ENCODE measurements around the gene LUC7L3.

LUC7L3 gene

DNA sequence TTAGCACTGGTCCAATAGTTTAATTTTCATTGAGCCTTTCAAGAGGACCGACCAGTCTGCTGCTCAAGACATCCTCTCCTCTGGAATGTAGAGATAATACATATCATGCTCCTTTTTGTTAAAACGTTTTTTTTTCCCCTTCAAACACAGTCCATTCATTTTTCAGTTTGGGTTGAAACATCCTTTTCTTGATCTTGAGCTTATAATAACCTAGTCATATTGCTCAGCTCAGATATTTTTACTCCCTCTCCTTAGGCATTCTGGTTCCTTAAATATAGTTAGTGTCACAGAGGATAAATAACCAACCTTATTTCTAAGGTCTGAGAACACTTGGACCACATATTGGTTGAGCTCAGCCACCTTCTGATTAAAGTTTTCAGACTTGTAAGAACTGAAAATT lies 35.1 kb downstream of the LUC7L3 start:
- TF ChIP-seq GABPA (IDR thresholded peaks at IDR 0.05; ENCODE audit: low read depth) = no peak
- no peak for TF ChIP-seq CTCF (IDR thresholded peaks at IDR 0.05; ENCODE audit: insufficient read depth, low read length)
- TF ChIP-seq POLR2AphosphoS5 (IDR thresholded peaks at IDR 0.05; ENCODE audit: low read depth) = no peak
- TF ChIP-seq SPI1 (IDR thresholded peaks at IDR 0.05; ENCODE audit: borderline replicate concordance, low read depth) = no peak
- TF ChIP-seq REST (IDR thresholded peaks at IDR 0.05; ENCODE audit: insufficient replicate concordance, low read depth) = no peak
- Histone ChIP-seq H3K4me3 (replicated peaks; ENCODE audit: insufficient read depth, low read length) (no peak overlapping the region), H3K27ac (replicated peaks) (no peak overlapping the region), H3K27me3 (ENCODE audit: insufficient read depth, poor library complexity, severe bottlenecking) (no peaks in the 10 kb centered on the region)
- DNase-seq (ENCODE audit: low read depth in 1 of 2, low spot score in 1 of 2) = no peak

GRCh38 chr17:50758524-50758923 lies 39.1 kb downstream of the LUC7L3 start:
- H3K4me3 ChIP-seq (replicated peaks; ENCODE audit: insufficient read depth, low read length) = no peak overlapping the region
- no peaks in the 10 kb centered on the region for H3K27me3 ChIP-seq (ENCODE audit: insufficient read depth, poor library complexity, severe bottlenecking)
- DNase-seq (ENCODE audit: low read depth in 1 of 2, low spot score in 1 of 2) = no peak
- TF ChIP-seq GABPA (IDR thresholded peaks at IDR 0.05; ENCODE audit: low read depth) (no peak), REST (IDR thresholded peaks at IDR 0.05; ENCODE audit: insufficient replicate concordance, low read depth) (no peak), SPI1 (IDR thresholded peaks at IDR 0.05; ENCODE audit: borderline replicate concordance, low read depth) (no peak), CTCF (IDR thresholded peaks at IDR 0.05; ENCODE audit: insufficient read depth, low read length) (no peak)
- no peak overlapping the region for H3K27ac ChIP-seq (replicated peaks)

GRCh38 chr17:50758989-50759544 lies 39.7 kb downstream of the LUC7L3 start:
- no peak for DNase-seq (ENCODE audit: low read depth in 1 of 2, low spot score in 1 of 2)
- Histone ChIP-seq H3K27me3 (ENCODE audit: insufficient read depth, poor library complexity, severe bottlenecking) (no peaks in the 10 kb centered on the region), H3K27ac (replicated peaks) (no peak overlapping the region), H3K4me3 (replicated peaks; ENCODE audit: insufficient read depth, low read length) (no peak overlapping the region)
- TF ChIP-seq SPI1 (IDR thresholded peaks at IDR 0.05; ENCODE audit: borderline replicate concordance, low read depth) = no peak
- no peak for TF ChIP-seq POLR2AphosphoS5 (IDR thresholded peaks at IDR 0.05; ENCODE audit: low read depth)
- TF ChIP-seq CTCF (IDR thresholded peaks at IDR 0.05; ENCODE audit: insufficient read depth, low read length) = no peak

- Histone ChIP-seq H3K4me3 (replicated peaks; ENCODE audit: insufficient read depth, low read length) (no peak overlapping the region), H3K27ac (replicated peaks) (no peak overlapping the region), H3K27me3 (ENCODE audit: insufficient read depth, poor library complexity, severe bottlenecking) (no peaks in the 10 kb centered on the region)
- TF ChIP-seq CTCF (IDR thresholded peaks at IDR 0.05; ENCODE audit: insufficient read depth, low read length) (no peak), POLR2AphosphoS5 (IDR thresholded peaks at IDR 0.05; ENCODE audit: low read depth) (no peak)
- DNase-seq (ENCODE audit: low read depth in 1 of 2, low spot score in 1 of 2) = no peak
These were observed 42.8 kb downstream of the LUC7L3 start for GRCh38 chr17:50762177-50762576.
